ENCODE data around the gene ACOT12. TPM values are rescaled to one million over a fixed set of nuclear protein-coding genes. Genes with fewer than 3 reads are reported as not detected.

ACOT12 gene
- total and polyA plus RNA-seq, 2 donors (not counting 1 experiment from before 2014, with no cell fraction given): 0.06 TPM; not detected in 1

GRCh38 chr5:81393430-81393782 lies 528 bp downstream of the ACOT12 start:
- H3K4me2 ChIP-seq (replicated peaks; ENCODE audit: low read depth, low read length, poor library complexity, severe bottlenecking): peak overlapping the region; percentile 54
- WGBS (ENCODE audit: insufficient coverage): 39% methylated on average over 3 of the region's 10 CpGs
- H3K4me3 ChIP-seq (ENCODE audit: control extremely low read depth in 1 of 5, extremely low read depth in 1 of 5, insufficient read depth in 1 of 5, low read depth in 2 of 5, low read length in 4 of 5): no peak overlapping the region
- TF ChIP-seq CTCF (IDR thresholded peaks at IDR 0.05) (no peak), EZH2 (IDR thresholded peaks at IDR 0.05; ENCODE audit: borderline replicate concordance, insufficient read depth, low read depth, low read length, poor library complexity, severe bottlenecking) (no peak)
- no peaks in the 10 kb centered on the region for H4K20me1 ChIP-seq (ENCODE audit: control insufficient read depth, insufficient read depth, low read length, poor library complexity, severe bottlenecking)
- no peaks in the 10 kb centered on the region for H3K79me2 ChIP-seq (ENCODE audit: control insufficient read depth, insufficient read depth, low read length)
- Mint-ChIP-seq H3K27me3 (peaks cover 57% of the 10 kb centered on the region), H3K4me3 (no peak overlapping the region), H3K27ac (no peak overlapping the region), H3K9me3 (ENCODE audit: insufficient read depth) (peaks cover 2% of the 10 kb centered on the region), H3K4me1 (no peaks in the 10 kb centered on the region)
- H3K36me3 ChIP-seq (replicated peaks in 1 of 2; ENCODE audit: control extremely low read depth in 1 of 2, control insufficient read depth in 1 of 2, extremely low read depth in 1 of 2, insufficient read depth in 2 of 2, low read length in 1 of 2): no peaks in the 10 kb centered on the region
- peaks cover 0 to 47% (median 24%) of the 10 kb centered on the region in 4 experiments for H3K27me3 ChIP-seq (replicated peaks in 1 of 4; ENCODE audit: control extremely low read depth in 1 of 4, control insufficient read depth in 3 of 4, insufficient read depth in 4 of 4, low read length in 3 of 4)
- intact Hi-C loops (cut with micrococcal nuclease): no loop called here
- peaks cover 2 to 15% (median 3%) of the 10 kb centered on the region in 3 donors for H3K9me3 ChIP-seq (ENCODE audit: control extremely low read depth in 1 of 3, control insufficient read depth in 2 of 3, insufficient read depth in 1 of 3, low read length in 2 of 3)
- ChIA-PET CTCF (no interaction called here), POLR2A (no interaction called here)
- H3K4me1 ChIP-seq (ENCODE audit: control insufficient read depth in 2 of 2, insufficient read depth in 2 of 2, low read length in 2 of 2): peaks cover 6 to 9% of the 10 kb centered on the region in 2 donors
- no peak overlapping the region for H3K27ac ChIP-seq (ENCODE audit: low read length in 2 of 2)
- no peak for DNase-seq
- H3K9ac ChIP-seq (ENCODE audit: low read length): no peak overlapping the region
- no peak overlapping the region for H2AFZ ChIP-seq (ENCODE audit: insufficient read depth, low read depth, low read length, poor library complexity, severe bottlenecking)
- ATAC-seq (ENCODE audit: low read depth): no peak

GRCh38 chr5:81389025-81389424 lies 4.9 kb downstream of the ACOT12 start:
- CTCF ChIA-PET: no interaction called here
- Histone ChIP-seq H3K36me3 (replicated peaks in 1 of 2; ENCODE audit: control extremely low read depth in 1 of 2, control insufficient read depth in 1 of 2, extremely low read depth in 1 of 2, insufficient read depth in 2 of 2, low read length in 1 of 2) (no peaks in the 10 kb centered on the region), H3K27ac (ENCODE audit: low read length in 2 of 2) (no peak overlapping the region), H3K4me1 (ENCODE audit: control insufficient read depth in 2 of 2, insufficient read depth in 2 of 2, low read length in 2 of 2) (peaks cover 3 to 6% of the 10 kb centered on the region in 2 donors), H2AFZ (ENCODE audit: insufficient read depth, low read depth, low read length, poor library complexity, severe bottlenecking) (no peak overlapping the region), H3K9ac (ENCODE audit: low read length) (no peak overlapping the region), H3K4me3 (ENCODE audit: control extremely low read depth in 1 of 5, extremely low read depth in 1 of 5, insufficient read depth in 1 of 5, low read depth in 2 of 5, low read length in 4 of 5) (no peak overlapping the region), H3K79me2 (ENCODE audit: control insufficient read depth, insufficient read depth, low read length) (no peaks in the 10 kb centered on the region), H3K27me3 (replicated peaks in 1 of 4; ENCODE audit: control extremely low read depth in 1 of 4, control insufficient read depth in 3 of 4, insufficient read depth in 4 of 4, low read length in 3 of 4) (peaks cover 0 to 21% (median 11%) of the 10 kb centered on the region in 4 experiments), H3K4me2 (replicated peaks; ENCODE audit: low read depth, low read length, poor library complexity, severe bottlenecking) (no peak overlapping the region), H3K9me3 (ENCODE audit: control extremely low read depth in 1 of 3, control insufficient read depth in 2 of 3, insufficient read depth in 1 of 3, low read length in 2 of 3) (peaks cover 0 to 6% (median 0%) of the 10 kb centered on the region in 3 donors), H4K20me1 (ENCODE audit: control insufficient read depth, insufficient read depth, low read length, poor library complexity, severe bottlenecking) (no peaks in the 10 kb centered on the region)
- intact Hi-C loops (cut with micrococcal nuclease): no loop called here
- DNase-seq (no peak), ATAC-seq (ENCODE audit: low read depth) (no peak)
- H3K4me3 Mint-ChIP-seq: no peak overlapping the region
- H3K9me3 Mint-ChIP-seq (ENCODE audit: insufficient read depth): no peaks in the 10 kb centered on the region
- H3K4me1 Mint-ChIP-seq: no peaks in the 10 kb centered on the region
- peaks cover 38% of the 10 kb centered on the region for H3K27me3 Mint-ChIP-seq
- POLR2A ChIA-PET: no interaction called here
- no peak for TF ChIP-seq EZH2 (IDR thresholded peaks at IDR 0.05; ENCODE audit: borderline replicate concordance, insufficient read depth, low read depth, low read length, poor library complexity, severe bottlenecking)
- no peak for TF ChIP-seq CTCF (IDR thresholded peaks at IDR 0.05)
- no peak overlapping the region for H3K27ac Mint-ChIP-seq
